Smooth muscle cell (in vitro differentiated cells): ENCODE results near the gene BNIP3. TPM values are rescaled to one million over a fixed set of nuclear protein-coding genes. Genes with fewer than 3 reads are reported as not detected.

Experiments used
- DNase-seq: peaks from one replicate; lab custom pipeline; 2025; ENCODE audit not compliant: unreplicated experiment; lab: John Stamatoyannopoulos, UW
- H2AFZ ChIP-seq: fragments of 200-600 bp; sonication (generic); 2 replicates; pipeline ENCODE4 v1.6.0; 2016; ENCODE audit warnings: antibody characterized with exemption, low read depth, mild to moderate bottlenecking
- H3F3A ChIP-seq: fragments of 200-600 bp; sonication (generic); 2 replicates; pipeline ENCODE4 v1.6.0; 2017; ENCODE audit warnings: antibody characterized with exemption, low read depth
- H3K27ac ChIP-seq: fragments of 200-600 bp; sonication (generic); 2 replicates; pipeline ENCODE4 v1.5.1; 2016; ENCODE audit warnings: low read depth, mild to moderate bottlenecking
- H3K27me3 ChIP-seq: fragments of 200-600 bp; sonication (generic); 2 replicates; pipeline ENCODE4 v1.6.1; 2016; ENCODE audit warnings: low read depth, mild to moderate bottlenecking
- H3K36me3 ChIP-seq: fragments of 200-600 bp; sonication (generic); 2 replicates; pipeline ENCODE4 v1.5.1; 2016; ENCODE audit warnings: low read depth
- H3K4me1 ChIP-seq: fragments of 200-600 bp; sonication (generic); 2 replicates; pipeline ENCODE4 v1.5.1; 2016; ENCODE audit warnings: low read depth
- H3K4me2 ChIP-seq: fragments of 200-600 bp; sonication (generic); 2 replicates; pipeline ENCODE4 v1.6.0; 2016; ENCODE audit warnings: mild to moderate bottlenecking
- H3K4me3 ChIP-seq: fragments of 200-600 bp; sonication (generic); 2 replicates; pipeline ENCODE4 v1.5.1; 2016; ENCODE audit warnings: mild to moderate bottlenecking
- H3K79me2 ChIP-seq: fragments of 200-600 bp; sonication (generic); 2 replicates; pipeline ENCODE4 v1.6.0; 2016; ENCODE audit warnings: low read depth, mild to moderate bottlenecking
- H3K9ac ChIP-seq: fragments of 200-600 bp; sonication (generic); 2 replicates; pipeline ENCODE4 v1.6.0; 2016; ENCODE audit warnings: low read depth
- H3K9me3 ChIP-seq: fragments of 200-600 bp; sonication (generic); replicated peaks from 2 replicates; pipeline ENCODE4 v1.5.1; 2016; ENCODE audit warnings: low read depth
- H4K20me1 ChIP-seq: fragments of 200-600 bp; sonication (generic); 2 replicates; pipeline ENCODE4 v1.6.0; 2016; ENCODE audit warnings: low read depth
- CTCF ChIP-seq: fragments of 200-600 bp; sonication (generic); IDR thresholded peaks from 2 replicates; pipeline ENCODE4 v1.5.1; 2017; ENCODE audit warnings: borderline replicate concordance, mild to moderate bottlenecking, antibody characterized with exemption; ENCODE audit not compliant: insufficient read depth, poor library complexity, severe bottlenecking
- WGBS: methylation state at CpG from one replicate; pipeline ENCODE4 v1.1.7; 2016; ENCODE audit warnings: low lambda C conversion rate; 5-methylcytosine and 5-hydroxymethylcytosine counted together
- polyA plus RNA-seq: library from polyadenylated mRNA; unstranded; fragments of >200 nt; fragmentation: Nextera tagmentation; extraction: Ambion mirVana; gene quantifications from 2 replicates; pipeline ENCODE4 v1.2.1, GENCODE V29; 2016
- total RNA-seq: library from RNA; depleted of rRNA; stranded (reverse); fragments of >200 nt; gene quantifications from 2 replicates; pipeline ENCODE4 v1.2.3, GENCODE V29; 2014

Gene BNIP3
- total and polyA plus RNA-seq, 2 experiments from 2014 or later: 213 to 292 TPM

- DNase-seq: no peak
- peak overlapping the region; percentile 68 for H3K4me2 ChIP-seq
- H3K27ac ChIP-seq: peak overlapping the region; percentile 46
- H3K79me2 ChIP-seq: peaks cover 94% of the 10 kb centered on the region
- no peak for TF ChIP-seq CTCF
- H2AFZ ChIP-seq: no peak overlapping the region
- H3K4me3 ChIP-seq: no peak overlapping the region
- peaks cover 6% of the 10 kb centered on the region for H3F3A ChIP-seq
- no peak overlapping the region for H3K9ac ChIP-seq
- H3K27me3 ChIP-seq: no peaks in the 10 kb centered on the region
- H3K9me3 ChIP-seq: peaks cover 3% of the 10 kb centered on the region
- peaks cover 100% of the 10 kb centered on the region for H4K20me1 ChIP-seq
- WGBS: 72% methylated on average over 23 of the region's 23 CpGs
- H3K4me1 ChIP-seq: peaks cover 7% of the 10 kb centered on the region
- H3K36me3 ChIP-seq: no peaks in the 10 kb centered on the region
Observed at GRCh38 chr10:131929122-131929845, 52.4 kb downstream of the BNIP3 start.

GRCh38 chr10:131928248-131929095, 53.3 kb downstream of the BNIP3 start:
- no peak for TF ChIP-seq CTCF
- Histone ChIP-seq H3K27ac (peak overlapping the region; percentile 46), H3K36me3 (no peaks in the 10 kb centered on the region), H4K20me1 (peaks cover 97% of the 10 kb centered on the region), H2AFZ (no peak overlapping the region), H3K9ac (no peak overlapping the region), H3K4me1 (peaks cover 7% of the 10 kb centered on the region), H3F3A (peaks cover 6% of the 10 kb centered on the region), H3K4me3 (no peak overlapping the region), H3K27me3 (no peaks in the 10 kb centered on the region), H3K4me2 (peak overlapping the region; percentile 68), H3K79me2 (peaks cover 94% of the 10 kb centered on the region), H3K9me3 (peaks cover 3% of the 10 kb centered on the region)
- DNase-seq: no peak
- WGBS: 66% methylated on average over 18 of the region's 18 CpGs

- H3K27ac ChIP-seq: no peak overlapping the region
- no peak overlapping the region for H2AFZ ChIP-seq
- peaks cover 7% of the 10 kb centered on the region for H3K4me1 ChIP-seq
- peaks cover 6% of the 10 kb centered on the region for H3F3A ChIP-seq
- no peak overlapping the region for H3K4me2 ChIP-seq
- no peak for TF ChIP-seq CTCF
- H4K20me1 ChIP-seq: peaks cover 97% of the 10 kb centered on the region
- H3K9me3 ChIP-seq: peaks cover 3% of the 10 kb centered on the region
- peaks cover 96% of the 10 kb centered on the region for H3K79me2 ChIP-seq
- H3K9ac ChIP-seq: no peak overlapping the region
- no peak overlapping the region for H3K4me3 ChIP-seq
- no peaks in the 10 kb centered on the region for H3K27me3 ChIP-seq
- H3K36me3 ChIP-seq: no peaks in the 10 kb centered on the region
- DNase-seq: no peak
- 96% methylated on average over 28 of the region's 28 CpGs for WGBS
Observed at GRCh38 chr10:131926743-131927595, 54.8 kb downstream of the BNIP3 start.
